CD4-positive, alpha-beta T cell treated with Interleukin-1 beta for 1 hour (primary cell): ENCODE measurements around the gene LSS.
"Not testable (repeated sequence)": the region's sequence is repeated elsewhere in the genome, so short reads cannot be mapped to it uniquely, and the experiment has no call there.

ENCODE experiments used
- DNase-seq, 2 donors: peaks; one replicate each; pipeline ENCODE4 v3.0.0-alpha.2; 2020 to 2022

Gene LSS

GRCh38 chr21:46245213-46245915 lies 16.8 kb upstream of the LSS start:
- no peak for DNase-seq

GRCh38 chr21:46244602-46245001 lies 16.0 kb upstream of the LSS start:
- DNase-seq, result no peak

GRCh38 chr21:46243960-46244361 lies 15.4 kb upstream of the LSS start:
- DNase-seq, result no peak

- no peak for DNase-seq
Measured at GRCh38 chr21:46243325-46243724, 14.8 kb upstream of the LSS start.

- not testable (repeated sequence) for DNase-seq
Measured at GRCh38 chr21:46241577-46241976, 13.0 kb upstream of the LSS start.

- DNase-seq, result no peak
Measured at GRCh38 chr21:46239817-46240325, 11.3 kb upstream of the LSS start.

GRCh38 chr21:46237474-46237873 lies 8.9 kb upstream of the LSS start:
- no peak for DNase-seq

- DNase-seq, result no peak
Measured at GRCh38 chr21:46234436-46234950, 5.9 kb upstream of the LSS start.

- no peak for DNase-seq
Measured at GRCh38 chr21:46229923-46230260, 1.3 kb upstream of the LSS start.

- DNase-seq, result no peak
Measured at GRCh38 chr21:46229133-46229922, 754 bp upstream of the LSS start.

GRCh38 chr21:46227811-46228344 lies 696 bp downstream of the LSS start:
- DNase-seq, result no peak

- DNase-seq, result no peak
Measured at GRCh38 chr21:46226920-46227599, 1.5 kb downstream of the LSS start.

GRCh38 chr21:46226146-46226545 lies 2.4 kb downstream of the LSS start:
- DNase-seq, result no peak

- DNase-seq, result not testable (repeated sequence)
Measured at GRCh38 chr21:46223661-46224060, 4.9 kb downstream of the LSS start.

GRCh38 chr21:46223217-46223616 lies 5.4 kb downstream of the LSS start:
- no peak for DNase-seq

- DNase-seq, result no peak
Measured at GRCh38 chr21:46222436-46223116, 6.0 kb downstream of the LSS start.

- DNase-seq, result no peak
Measured at GRCh38 chr21:46221664-46222435, 6.7 kb downstream of the LSS start.

GRCh38 chr21:46220847-46221246 lies 7.7 kb downstream of the LSS start:
- no peak for DNase-seq

GRCh38 chr21:46220275-46220810 lies 8.2 kb downstream of the LSS start:
- no peak for DNase-seq

GRCh38 chr21:46219591-46220239 lies 8.9 kb downstream of the LSS start:
- DNase-seq, result no peak
